BE2C (cell line): Measurements from ENCODE around the gene RGPD8.
"Not testable (repeated sequence)": the region's sequence is repeated elsewhere in the genome, so short reads cannot be mapped to it uniquely, and the experiment has no call there.

ENCODE experiments used
- DNase-seq: peaks from one replicate; pipeline ENCODE4 v3.0.0-alpha.2; 2020
- H3K27me3 ChIP-seq: fragments of 250-450 bp; sonication (Bioruptor Pico); 2 replicates; pipeline ENCODE4 v1.5.1; 2020; ENCODE audit warnings: mild to moderate bottlenecking
- H3K36me3 ChIP-seq: fragments of 250-450 bp; sonication (Bioruptor Pico); 2 replicates; pipeline ENCODE4 v1.5.1; 2020; ENCODE audit warnings: mild to moderate bottlenecking
- H3K4me1 ChIP-seq: fragments of 250-450 bp; sonication (Bioruptor Pico); 2 replicates; pipeline ENCODE4 v1.5.1; 2020
- H3K4me3 ChIP-seq: 2 replicates; pipeline ENCODE4 v1.5.1; 2011; ENCODE audit warnings: low read depth, low read length
- H3K9me3 ChIP-seq: fragments of 250-450 bp; sonication (Bioruptor Pico); 2 replicates; pipeline ENCODE4 v1.5.1; 2020
- TF ChIP-seq, protein P1 (sequence below): IDR thresholded peaks from 2 replicates; pipeline ENCODE4 v1.5.1; 2012; ENCODE audit warnings: mild to moderate bottlenecking, low read depth, low read length

RGPD8 gene

DNA sequence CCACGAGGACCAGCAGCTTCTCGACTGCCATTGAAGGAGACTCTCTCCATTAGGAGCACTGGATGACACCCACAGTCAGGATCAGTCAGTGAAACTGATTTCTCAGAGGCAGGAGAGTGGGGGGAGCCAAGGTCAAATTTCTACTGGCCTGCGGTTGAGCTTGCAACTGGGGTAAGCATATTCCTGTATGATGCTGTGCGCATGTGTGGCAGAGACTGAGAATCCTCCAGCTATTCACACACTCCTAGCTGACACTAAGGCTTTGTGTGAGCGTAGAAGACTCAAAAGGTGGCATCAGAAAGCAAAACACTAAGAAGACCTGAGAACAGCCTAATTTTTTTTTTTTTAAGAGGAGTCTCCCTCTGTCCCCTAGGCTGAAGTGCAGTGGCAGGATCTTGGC, 28.7 kb upstream of the RGPD8 start:
- TF ChIP-seq, protein P1, sequence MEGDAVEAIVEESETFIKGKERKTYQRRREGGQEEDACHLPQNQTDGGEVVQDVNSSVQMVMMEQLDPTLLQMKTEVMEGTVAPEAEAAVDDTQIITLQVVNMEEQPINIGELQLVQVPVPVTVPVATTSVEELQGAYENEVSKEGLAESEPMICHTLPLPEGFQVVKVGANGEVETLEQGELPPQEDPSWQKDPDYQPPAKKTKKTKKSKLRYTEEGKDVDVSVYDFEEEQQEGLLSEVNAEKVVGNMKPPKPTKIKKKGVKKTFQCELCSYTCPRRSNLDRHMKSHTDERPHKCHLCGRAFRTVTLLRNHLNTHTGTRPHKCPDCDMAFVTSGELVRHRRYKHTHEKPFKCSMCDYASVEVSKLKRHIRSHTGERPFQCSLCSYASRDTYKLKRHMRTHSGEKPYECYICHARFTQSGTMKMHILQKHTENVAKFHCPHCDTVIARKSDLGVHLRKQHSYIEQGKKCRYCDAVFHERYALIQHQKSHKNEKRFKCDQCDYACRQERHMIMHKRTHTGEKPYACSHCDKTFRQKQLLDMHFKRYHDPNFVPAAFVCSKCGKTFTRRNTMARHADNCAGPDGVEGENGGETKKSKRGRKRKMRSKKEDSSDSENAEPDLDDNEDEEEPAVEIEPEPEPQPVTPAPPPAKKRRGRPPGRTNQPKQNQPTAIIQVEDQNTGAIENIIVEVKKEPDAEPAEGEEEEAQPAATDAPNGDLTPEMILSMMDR: no peak
- Histone ChIP-seq H3K9me3 (no peaks in the 10 kb centered on the region), H3K36me3 (no peaks in the 10 kb centered on the region), H3K4me1 (no peaks in the 10 kb centered on the region), H3K27me3 (no peaks in the 10 kb centered on the region), H3K4me3 (no peak overlapping the region)
- no peak for DNase-seq

DNA sequence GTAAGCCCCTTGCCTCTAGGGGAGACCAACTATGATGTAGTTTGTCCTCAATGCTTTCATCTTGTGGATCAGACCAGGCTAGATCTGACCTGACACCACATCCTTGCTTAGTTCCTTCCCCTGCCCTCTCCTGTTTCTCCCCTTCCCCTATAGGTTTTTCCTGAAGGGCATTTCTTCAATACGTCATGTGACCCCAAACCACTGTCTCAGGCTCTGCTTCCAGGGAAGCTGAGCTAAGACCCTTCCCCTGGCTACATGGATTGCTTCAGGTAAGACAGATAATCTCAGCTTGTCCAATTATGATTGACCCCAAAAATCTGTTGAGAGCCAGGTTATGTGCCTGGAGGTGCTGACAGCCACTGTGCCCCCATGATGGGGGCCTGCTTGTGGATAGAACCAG, 25.9 kb upstream of the RGPD8 start:
- no peaks in the 10 kb centered on the region for H3K4me1 ChIP-seq
- TF ChIP-seq, protein P1: no peak
- no peak for DNase-seq
- H3K36me3 ChIP-seq: no peaks in the 10 kb centered on the region
- H3K4me3 ChIP-seq: no peak overlapping the region
- H3K27me3 ChIP-seq: no peaks in the 10 kb centered on the region
- no peaks in the 10 kb centered on the region for H3K9me3 ChIP-seq

DNA sequence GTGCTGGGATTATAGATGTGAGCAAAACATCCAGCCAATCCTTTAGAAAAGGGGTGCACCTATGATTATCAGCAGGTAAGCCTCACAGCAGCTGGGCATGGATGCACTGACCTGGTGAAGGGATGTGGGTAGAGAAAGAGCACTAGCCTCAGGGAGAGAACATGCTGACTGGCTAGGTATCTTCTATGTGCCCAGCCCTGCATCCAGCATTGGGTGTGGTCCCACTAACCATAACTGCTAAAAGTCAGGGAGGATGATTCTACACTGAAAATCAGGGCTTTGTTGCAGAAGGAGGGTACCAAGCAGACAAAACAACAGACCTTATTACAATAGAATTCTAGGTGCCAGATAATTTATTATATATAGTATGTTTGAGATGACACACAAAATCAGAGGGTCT, 21.1 kb upstream of the RGPD8 start:
- DNase-seq: no peak
- Histone ChIP-seq H3K4me1 (no peaks in the 10 kb centered on the region), H3K9me3 (no peaks in the 10 kb centered on the region), H3K4me3 (no peak overlapping the region), H3K36me3 (no peaks in the 10 kb centered on the region), H3K27me3 (no peaks in the 10 kb centered on the region)
- TF ChIP-seq, protein P1: no peak

DNA sequence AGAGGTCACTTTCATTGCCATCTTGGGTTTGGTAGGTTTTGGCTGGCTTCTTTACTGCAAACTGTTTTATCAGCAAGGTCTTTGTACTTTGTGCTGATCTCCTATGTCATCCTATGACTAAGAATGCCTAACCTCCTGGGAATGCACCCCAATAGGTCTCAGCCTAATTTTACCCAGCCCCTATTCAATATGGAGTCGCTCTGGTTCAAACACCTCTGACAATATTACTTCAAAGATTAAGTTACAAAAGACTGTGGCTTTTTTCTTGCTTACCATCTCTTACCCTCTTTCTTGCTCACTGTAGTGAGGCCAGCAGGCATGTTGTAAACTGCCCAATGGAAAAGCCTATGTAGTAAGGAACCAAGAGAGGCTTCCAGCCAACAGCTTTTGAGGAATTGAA, 17.9 kb upstream of the RGPD8 start:
- Histone ChIP-seq H3K4me1 (no peaks in the 10 kb centered on the region), H3K4me3 (no peak overlapping the region), H3K27me3 (no peaks in the 10 kb centered on the region), H3K36me3 (no peaks in the 10 kb centered on the region), H3K9me3 (no peaks in the 10 kb centered on the region)
- DNase-seq: no peak
- TF ChIP-seq, protein P1: no peak

DNA sequence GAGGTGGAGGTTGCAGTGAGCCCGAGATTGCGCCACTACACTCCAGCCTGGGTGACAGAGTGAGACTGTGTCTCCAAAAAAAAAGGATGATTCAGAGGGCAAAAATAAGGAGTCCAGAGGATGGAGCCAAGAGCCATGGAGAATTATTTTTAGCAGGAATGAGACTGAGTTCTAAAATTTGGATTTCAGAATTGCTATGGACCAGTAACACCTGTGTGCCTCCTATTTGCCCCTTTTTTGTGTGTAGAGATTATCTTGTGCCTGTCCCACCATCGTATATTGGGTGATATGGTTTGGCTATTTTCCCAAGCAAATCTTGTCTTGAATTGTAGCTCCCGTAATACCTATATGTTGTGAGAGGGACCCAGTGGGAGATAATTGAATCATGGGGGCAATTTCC, 16.4 kb upstream of the RGPD8 start:
- H3K36me3 ChIP-seq: no peaks in the 10 kb centered on the region
- H3K27me3 ChIP-seq: no peaks in the 10 kb centered on the region
- no peak for DNase-seq
- TF ChIP-seq, protein P1: no peak
- no peaks in the 10 kb centered on the region for H3K9me3 ChIP-seq
- H3K4me3 ChIP-seq: no peak overlapping the region
- no peaks in the 10 kb centered on the region for H3K4me1 ChIP-seq

DNA sequence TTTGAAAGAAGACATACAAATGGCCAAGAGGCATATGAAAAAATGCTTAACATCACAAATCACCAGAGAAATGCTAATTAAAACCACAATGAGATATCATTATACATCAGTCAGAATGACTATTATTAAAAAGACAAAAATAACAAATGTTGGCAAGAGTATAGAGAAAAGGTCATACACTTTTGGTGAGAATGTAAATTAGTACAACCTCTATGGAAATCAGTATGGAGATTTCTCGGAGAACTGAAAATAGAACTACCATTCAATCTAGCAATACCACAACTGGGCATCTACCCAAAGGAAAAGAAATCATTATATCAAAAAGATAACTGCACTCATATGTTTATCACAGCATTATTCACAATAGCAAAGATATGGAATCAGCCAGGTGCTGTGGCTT, 10.8 kb upstream of the RGPD8 start:
- H3K4me1 ChIP-seq, H3K9me3 ChIP-seq, H3K27me3 ChIP-seq, H3K4me3 ChIP-seq, H3K36me3 ChIP-seq, DNase-seq: not testable (repeated sequence)

DNA sequence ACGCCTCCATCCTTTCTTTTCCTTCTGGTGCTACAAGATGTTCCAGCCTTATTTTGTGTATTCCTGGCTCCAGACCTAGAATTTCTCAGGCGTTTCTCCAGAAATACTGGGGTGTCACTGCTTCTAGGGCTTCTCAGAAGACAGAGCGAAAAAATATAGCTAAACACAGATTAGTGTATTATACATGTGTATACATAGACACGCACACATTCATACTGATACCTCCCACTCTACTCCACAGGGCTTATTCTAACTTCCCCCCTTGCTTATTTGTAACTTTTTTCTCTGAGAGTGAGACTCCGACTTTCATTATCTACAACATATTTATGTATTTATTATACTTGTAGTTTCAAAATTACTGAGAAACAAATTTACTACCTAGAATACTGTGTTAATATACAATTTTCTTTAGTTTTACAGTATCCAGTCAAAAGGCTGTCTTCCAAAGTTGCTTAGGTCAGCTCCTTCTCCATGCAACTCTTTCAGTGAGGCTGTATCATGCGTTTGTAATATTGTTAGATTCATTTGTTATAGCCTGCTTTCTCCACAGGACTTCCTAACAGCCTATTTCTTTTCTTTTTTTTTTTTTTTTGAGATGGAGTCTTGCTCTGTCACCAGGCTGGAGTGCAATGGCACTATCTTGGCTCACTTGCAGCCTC, 5.3 kb upstream of the RGPD8 start:
- not testable (repeated sequence) for H3K4me1 ChIP-seq, DNase-seq, H3K27me3 ChIP-seq, H3K4me3 ChIP-seq, H3K36me3 ChIP-seq, H3K9me3 ChIP-seq

DNA sequence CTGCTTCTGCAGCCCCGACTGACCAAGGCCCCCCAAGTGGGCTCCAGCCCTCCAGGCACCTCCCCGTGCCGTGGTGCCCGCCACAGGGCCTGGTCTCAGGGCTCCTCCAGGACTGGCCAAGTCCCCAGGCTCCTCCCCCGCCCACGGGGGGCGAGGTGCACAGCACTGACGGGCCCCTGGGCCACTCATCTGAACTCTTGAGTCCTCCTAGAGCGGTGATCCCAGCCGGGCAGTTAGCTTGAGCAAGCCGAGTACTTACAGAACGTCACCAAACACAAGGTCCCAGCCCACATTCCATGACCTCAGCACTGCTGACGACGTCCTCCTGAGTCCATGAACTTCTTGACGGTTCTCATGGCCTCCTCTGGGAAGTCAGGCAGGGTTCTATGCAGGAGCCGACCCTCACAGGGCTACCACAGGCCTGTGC, 4.0 kb upstream of the RGPD8 start:
- not testable (repeated sequence) for H3K4me1 ChIP-seq, H3K36me3 ChIP-seq, H3K9me3 ChIP-seq, H3K4me3 ChIP-seq, H3K27me3 ChIP-seq, DNase-seq

DNA sequence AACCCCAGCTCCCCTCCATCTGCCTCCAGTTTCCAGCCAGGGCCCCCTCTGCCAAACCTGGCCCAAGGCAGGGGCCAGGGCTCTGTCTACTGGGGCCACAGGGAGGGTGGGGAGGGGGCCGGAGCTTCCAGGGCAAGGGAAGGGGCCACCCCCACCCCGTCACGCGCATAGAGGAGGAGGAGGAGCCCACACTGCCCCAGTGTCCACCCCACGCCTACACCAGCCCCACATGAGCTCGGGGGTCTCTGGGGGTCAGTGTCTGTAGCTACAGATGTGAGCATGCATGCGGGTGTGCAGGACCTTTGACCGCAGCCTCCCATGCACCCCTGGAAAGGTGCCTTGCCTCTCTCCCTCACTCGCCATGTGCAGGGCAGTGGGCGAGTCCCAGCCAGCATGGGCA, 3.5 kb upstream of the RGPD8 start:
- not testable (repeated sequence) for H3K4me1 ChIP-seq, DNase-seq, H3K27me3 ChIP-seq, H3K9me3 ChIP-seq, H3K4me3 ChIP-seq, H3K36me3 ChIP-seq

DNA sequence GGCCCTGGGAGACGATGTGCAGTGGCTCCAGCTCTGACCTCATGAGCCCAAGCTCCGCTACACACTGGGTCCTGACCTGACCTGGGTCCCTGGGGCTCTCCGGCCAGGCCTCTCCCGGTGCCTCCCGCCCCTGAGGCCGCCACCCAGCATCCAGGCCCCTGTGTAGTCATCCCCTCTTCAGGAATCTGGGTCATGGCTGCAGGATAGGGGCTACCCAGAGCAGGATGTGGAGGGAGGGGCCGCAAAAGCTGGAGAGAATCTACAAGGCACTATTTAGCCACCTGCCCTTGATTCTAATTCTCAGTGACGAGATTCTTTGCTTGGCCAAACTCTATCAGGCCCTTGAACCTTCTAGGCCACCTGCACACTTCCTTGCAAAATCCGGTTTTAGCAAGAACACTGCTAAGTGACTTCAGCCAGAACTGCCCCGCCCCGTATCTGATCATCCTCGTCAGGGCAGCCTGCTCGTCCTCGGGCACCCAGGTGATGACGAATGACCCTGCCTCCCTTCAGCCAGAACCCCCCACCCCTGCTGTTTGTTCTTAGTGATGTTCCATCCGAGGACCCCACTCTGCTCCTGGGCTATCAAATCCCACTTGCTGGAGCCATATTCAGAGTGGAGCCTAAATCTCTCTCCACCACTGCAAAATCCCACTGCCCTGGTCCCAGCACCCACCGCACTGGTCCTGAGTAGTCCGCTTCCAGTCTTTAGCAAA, 2.4 kb upstream of the RGPD8 start:
- H3K9me3 ChIP-seq, H3K27me3 ChIP-seq, H3K4me1 ChIP-seq, DNase-seq, H3K36me3 ChIP-seq, H3K4me3 ChIP-seq: not testable (repeated sequence)
